HG02943 (cell line): ENCODE results near the gene AMMECR1.
"Not testable (repeated sequence)": the region's sequence is repeated elsewhere in the genome, so short reads cannot be mapped to it uniquely, and the experiment has no call there.

Experiments used
- ATAC-seq: cut with Tn5 transposase; IDR thresholded peaks from one replicate; pipeline ENCODE4 v1.9.1; 2021; ENCODE audit warnings: mild to moderate bottlenecking, low read depth, moderate library complexity; ENCODE audit not compliant: unreplicated experiment

AMMECR1 gene

DNA sequence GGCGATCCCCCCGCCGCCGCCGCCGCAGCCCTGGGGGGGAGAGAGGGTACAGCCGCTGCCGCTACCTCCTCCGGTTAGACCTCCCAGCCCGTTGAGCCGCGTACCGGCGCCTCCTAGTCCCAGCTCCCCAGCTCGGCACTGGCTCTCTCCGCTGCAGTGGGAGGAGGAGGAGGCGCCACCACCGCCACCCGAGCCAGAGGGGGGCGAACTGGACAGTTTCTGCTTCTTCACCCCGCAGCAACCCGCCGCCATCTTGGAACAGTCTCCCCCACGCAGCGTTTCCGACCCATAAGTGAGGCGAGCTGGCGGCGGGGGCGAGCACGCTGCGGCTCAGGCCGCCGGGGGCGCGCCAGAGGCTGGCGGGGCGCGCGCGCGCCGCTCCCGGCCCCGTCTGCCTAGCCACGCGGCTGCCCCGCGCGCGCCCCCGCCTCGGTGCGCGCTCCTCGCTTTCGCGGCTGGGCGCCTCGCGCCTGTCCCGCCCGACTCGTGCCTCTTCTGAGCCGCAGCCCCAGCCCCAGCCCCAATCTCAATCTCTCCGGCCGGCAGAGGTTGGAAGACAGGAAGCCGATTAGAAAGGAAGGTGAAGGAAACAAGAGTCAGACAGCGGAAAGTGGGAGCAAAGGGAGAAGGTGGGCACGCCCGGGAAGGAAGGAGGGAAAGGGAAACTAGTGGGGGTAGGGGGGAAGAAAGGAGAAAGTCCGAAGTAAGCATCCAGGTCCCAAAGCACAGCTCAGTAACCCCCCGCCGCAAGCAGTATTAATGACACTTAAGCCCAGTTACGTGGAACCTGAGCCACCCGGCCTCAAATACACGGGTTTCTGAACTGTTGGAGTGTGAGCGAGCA lies at the start of gene AMMECR1:
Gene AMMECR1, minus strand, starts transcription at position 266 of the 844 bp plus-strand sequence. Its CDS starts 14 bp downstream, at position 252.
- ATAC-seq, result peak; percentile 76

DNA sequence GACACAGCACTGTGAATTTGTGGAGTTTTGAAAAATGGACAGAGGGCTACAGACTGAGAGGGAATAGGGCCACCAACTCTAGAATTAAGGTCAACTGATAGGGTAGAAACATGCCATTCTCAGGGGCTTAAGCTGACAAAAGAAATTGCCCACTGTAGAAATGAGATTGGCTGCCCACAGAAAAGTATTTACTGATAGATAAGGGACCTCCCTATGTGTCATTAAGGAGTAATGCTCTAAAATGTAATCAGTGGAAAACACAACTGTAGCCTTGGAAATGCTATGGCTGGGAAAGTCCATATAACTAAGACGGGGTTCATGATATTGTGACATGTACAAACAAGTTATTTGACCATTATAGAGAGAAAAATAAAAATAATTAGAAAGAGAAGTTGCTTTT lies 45.4 kb upstream of the AMMECR1 start:
- ATAC-seq, result no peak

DNA sequence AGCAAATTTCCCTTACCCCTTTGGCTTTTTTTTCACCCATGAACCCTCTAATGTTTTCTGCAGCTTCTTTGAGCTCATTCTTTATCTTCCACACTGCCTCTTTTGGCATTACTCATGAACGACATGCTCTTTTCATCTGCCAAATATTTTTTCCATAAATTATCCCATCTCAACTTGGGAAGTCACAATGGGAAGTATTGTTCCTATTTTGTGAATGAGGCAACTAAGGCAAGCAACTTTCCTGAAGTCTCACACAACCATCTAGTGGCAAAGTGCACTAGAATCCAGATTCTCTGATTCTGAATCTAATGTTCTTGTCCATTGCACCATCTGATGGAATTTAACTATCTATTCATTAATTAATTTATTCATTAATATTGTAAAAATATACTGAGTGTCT lies 41.4 kb upstream of the AMMECR1 start:
- no peak for ATAC-seq

DNA sequence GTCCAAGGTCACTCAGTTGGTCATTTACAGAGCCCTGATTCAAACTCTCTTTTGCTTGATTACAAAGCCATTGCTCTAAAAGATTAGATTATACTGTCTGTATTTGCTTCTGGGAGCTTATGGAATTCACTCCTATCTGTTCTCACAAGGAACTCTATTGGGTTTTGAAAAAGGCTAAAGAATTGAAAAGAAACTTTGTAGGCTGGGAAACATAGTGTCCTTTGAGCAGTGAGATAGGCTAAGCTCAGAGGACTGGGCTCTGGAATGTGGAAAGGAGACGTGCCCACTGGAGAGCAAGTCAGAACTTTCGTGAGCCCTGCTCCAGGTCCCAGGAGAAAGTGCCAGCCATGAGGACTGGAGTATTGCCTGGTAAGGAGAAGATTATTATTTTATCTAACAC lies 40.7 kb upstream of the AMMECR1 start, which contains the start of gene RTL9:
Gene RTL9, plus strand, starts transcription at position 301 of the 400 bp plus-strand sequence. CDS start 91,770 bp downstream, outside the sequence.
- no peak for ATAC-seq

DNA sequence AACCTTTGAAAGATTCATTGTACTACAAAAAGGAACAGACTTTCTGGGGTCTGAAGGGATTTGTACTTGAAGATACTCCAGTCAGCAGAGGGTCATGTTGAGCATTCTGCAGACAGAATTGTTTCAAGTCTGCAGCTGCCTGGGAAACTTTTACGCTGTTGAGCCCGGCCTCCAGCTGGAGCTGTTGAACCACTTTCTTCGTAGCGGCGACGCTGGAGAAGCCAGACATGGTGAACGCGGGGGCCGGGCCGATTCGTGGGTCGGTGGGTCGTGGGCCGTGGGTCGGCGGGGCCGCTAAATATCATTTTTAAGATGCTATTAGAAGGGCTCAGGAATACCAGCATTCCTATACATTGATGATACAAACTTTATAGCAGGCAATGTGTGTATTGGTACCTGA lies 28.8 kb upstream of the AMMECR1 start:
- no peak for ATAC-seq

DNA sequence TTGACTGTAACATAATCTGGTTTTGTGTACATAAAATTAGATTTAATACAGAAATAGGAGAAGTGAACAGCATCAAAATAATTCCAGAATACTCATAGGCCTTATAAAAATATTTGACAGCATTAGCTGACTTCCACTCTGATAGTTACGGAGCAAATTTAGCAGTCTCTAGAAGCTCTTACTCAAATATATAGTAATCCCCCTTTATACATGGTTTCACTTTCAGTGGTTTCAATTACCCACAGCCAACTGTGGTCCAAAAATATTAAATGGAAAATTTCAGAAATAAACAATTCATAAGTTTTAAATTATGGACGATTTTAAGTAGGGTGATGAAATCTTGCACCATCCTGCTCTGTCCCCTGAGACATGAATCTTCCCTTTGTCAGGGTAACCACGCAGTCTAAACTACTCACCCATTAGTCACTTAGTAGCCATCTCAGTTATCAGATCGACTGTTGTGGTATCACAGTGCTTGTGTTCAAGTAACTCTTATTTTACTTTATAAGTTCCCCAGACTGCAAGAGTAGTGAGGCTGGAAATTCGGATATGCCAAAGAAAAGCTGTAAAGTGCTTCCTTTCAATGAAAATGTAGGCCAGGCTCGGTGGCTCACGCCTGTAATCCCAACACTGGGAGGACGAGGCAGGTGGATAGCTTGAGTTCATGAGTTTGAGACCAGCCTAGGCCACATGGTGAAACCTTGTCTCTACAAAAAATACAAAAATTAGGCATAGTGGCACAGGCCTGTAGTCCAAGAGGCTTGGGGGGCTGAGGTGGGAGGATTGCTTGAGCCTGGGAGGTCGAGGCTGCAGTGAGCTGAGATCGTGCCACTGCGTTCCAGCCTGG lies 23.5 kb upstream of the AMMECR1 start:
- ATAC-seq, result no peak

DNA sequence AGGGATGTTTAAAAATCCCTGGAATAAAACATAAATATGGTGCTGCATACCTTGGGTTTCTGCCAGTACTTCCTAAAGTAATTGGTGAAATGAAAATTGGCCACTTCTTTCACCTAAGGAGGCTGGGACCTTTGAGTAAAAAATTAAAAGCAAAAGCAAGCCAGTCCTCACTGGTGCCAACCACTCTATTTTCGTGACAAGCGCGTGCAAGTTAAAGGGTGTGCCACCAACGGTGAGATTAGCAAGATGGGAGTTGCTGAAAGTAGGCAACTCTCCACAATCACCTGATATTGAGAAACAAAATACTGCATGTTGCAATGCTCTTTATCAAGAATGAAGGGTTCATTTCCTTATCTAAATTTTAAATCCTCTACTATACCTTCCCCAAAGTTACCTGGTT lies 21.1 kb upstream of the AMMECR1 start:
- ATAC-seq, result no peak

DNA sequence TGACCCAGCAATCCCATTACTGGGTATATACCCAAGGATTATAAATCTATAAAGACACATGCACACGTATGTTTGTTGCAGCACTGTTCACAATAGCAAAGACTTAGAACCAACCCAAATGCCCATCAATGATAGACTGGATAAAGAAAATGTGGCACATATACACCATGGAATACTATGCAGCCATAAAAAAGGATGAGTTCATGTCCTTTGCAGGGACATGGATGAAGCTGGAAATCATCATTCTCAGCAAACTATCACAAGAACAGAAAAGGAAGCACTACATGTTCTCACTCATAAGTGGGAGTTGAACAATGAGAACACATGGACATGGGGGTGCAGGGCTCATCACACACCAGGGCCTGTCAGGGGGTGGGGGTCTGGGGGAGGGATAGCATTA lies 15.6 kb upstream of the AMMECR1 start:
- not testable (repeated sequence) for ATAC-seq

DNA sequence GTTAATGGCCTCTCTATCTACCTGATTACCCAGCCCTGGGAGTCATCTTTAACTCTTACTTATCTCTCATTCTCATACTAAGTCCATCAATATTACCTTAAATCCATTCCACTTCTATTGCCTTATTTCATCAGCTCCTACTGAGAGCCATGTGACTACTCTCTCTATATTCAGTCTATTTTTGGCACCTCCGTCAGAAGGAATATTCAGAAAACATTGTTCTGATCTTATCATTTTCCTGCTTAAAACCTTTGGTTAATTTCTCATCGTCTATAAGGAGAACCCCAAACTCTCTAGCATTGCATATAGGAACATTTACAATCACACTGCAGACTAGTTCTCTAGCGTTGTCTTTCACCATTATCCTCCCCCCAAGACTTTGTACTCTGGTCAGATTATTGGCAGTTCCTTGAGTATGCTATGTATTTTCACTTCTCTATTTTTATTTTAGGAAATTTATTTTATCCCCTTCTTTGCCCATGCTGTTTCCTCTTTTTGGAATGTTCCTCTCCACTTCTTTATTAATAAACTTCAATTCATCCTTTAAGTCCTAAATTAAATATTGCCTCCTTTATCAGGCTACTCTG lies 13.7 kb upstream of the AMMECR1 start:
- ATAC-seq, result no peak

DNA sequence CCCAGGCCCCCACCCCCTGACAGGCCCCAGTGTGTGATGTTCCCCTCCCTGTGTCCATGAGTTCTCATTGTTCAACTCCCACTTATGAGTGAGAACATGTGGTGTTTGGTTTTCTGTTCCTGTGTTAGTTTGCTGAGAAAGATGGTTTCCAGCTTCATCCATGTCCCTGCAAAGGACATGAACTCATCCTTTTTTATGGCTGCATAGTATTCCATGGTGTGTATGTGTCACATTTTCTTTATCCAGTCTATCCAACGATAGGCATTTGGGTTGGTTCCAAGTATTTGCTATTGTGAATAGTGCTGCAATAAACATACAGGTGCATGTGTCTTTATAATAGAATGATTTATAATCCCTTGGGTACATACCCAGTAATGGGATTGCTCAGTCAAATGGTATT lies 10.7 kb upstream of the AMMECR1 start:
- not testable (repeated sequence) for ATAC-seq

DNA sequence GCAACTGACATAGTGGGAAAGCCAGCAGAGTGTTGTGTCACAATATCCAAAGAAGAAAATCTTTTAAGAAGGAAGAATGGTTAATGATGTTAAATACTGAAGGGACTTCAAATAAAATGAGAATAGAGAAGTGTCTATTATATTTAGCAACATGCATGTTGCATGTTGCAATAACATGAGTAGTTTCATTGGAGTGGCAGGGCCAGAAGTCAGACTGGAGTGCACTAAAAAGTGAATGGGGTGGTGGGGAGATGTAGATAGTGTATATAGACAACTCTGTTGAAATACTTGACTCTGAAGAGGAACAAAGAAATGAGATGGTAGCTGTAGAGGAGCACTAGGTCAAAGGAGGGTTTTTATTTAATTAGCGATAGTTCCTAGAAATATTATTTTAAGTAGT lies 9.5 kb upstream of the AMMECR1 start:
- no peak for ATAC-seq

DNA sequence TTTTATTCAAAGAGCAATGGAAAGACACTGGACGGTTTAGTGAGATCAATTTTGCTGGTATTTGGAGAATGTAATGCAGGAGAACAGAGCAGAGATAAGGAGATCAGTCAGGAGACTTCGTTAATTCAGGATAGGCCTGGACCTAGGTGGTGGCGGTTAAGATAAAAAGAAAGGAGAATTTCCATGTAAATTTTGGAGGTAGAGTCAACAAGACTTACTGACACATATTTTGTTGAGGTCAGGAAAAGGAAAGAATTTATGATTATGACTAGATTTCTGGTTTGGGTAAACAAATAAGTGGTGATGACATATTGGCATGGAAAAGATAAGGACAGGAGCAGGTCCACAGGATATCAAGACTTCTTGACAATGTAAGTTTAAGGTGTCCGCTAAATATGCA lies 8.8 kb upstream of the AMMECR1 start:
- ATAC-seq, result no peak

DNA sequence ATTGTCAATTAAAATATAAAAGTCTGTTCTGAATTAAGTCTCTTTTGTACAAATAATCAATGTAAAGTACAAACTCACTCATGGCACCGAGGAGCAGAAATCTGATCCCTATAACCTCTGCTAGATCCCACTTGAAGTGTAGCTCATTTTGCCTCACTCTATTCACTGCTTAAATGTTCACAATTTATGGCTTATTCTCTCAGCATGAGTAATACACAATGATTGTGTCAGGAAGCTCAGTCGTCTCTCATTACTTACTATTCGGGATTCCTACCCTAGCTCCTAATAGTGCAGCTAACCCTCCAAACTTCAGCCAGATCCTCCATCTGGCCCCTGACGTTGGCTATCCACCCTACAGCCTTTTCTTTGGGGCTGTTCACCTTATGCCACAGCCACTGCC lies 4.7 kb upstream of the AMMECR1 start:
- no peak for ATAC-seq

DNA sequence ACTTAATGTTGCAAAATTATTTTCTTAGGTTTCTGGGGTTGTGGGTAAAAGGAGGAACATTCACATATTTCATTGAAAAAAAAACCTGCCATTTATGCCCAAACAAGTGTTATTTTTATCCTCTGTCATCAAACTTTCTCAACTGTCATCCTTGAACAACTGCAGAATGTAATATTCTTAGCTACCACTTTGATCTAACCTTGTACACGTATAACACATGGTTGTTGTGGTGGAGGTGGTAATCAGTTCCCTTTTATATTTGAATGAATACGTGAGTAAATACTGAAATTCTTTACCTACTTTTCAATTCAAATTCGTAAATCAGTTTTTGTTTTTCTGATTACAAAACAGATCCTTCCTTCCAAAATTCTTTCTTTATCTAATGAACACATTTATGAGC lies 3.8 kb upstream of the AMMECR1 start:
- no peak for ATAC-seq

DNA sequence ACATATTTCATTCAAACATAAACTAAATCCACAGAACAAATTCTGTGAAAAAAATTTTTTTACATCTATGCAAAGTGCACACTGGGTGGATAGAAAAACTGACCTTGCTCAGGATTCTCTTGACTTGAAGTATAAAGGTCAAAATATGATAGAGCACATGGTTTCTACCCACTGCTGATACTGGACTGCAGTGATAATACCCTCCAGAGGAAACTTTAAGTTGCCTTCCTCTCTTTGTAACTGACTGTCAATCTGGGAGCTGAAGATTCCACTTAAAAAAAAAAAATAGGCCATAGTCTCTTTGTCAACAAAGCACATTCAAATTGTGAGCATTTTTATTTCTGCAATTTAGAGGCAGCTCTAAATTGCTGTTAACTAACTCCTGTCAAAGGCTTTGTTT lies 3.2 kb upstream of the AMMECR1 start:
- ATAC-seq, result no peak

DNA sequence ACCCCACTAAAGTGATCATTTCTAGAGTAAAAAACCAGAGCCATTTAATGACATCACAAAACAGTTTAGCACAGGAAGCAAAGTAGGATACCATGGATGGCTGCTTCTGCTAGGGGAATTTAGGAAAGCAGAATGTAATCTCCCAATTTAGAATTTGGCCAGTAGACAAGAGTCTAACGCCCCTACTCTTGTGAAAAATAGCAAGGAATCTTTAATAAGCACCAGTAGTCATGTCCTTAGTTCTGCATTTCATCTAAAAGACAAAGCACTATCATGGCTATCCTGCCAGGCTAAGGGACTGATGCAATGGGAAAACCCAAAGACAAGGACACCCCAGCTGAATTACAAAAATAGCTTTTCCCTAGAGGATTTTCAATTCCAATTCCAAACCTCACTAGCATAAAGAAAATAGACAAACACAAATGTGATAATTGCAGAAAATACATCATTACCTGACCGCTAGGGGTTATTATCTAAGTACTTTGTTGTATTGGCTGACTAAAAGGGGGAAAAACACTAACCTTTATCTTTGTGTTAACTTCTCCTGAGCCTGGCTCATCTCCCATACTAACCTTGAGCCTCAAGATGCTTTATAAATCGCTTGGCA lies 2.6 kb upstream of the AMMECR1 start:
- ATAC-seq, result no peak

DNA sequence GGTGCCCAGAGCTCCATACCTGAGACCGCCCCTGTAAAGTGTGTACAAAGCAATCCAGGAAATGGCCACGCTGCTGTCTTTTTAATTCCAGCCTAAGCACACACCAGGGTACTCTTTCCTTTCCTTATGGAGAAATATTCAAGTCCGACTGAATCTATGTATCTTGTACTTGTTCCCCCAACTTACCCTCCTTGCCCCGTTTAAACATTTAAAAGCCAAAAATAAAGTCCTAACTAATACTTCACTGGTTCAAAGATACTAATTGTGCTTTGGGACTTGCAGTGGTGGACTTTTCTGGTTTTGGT lies 731 bp upstream of the AMMECR1 start:
- ATAC-seq, result peak; percentile 33

DNA sequence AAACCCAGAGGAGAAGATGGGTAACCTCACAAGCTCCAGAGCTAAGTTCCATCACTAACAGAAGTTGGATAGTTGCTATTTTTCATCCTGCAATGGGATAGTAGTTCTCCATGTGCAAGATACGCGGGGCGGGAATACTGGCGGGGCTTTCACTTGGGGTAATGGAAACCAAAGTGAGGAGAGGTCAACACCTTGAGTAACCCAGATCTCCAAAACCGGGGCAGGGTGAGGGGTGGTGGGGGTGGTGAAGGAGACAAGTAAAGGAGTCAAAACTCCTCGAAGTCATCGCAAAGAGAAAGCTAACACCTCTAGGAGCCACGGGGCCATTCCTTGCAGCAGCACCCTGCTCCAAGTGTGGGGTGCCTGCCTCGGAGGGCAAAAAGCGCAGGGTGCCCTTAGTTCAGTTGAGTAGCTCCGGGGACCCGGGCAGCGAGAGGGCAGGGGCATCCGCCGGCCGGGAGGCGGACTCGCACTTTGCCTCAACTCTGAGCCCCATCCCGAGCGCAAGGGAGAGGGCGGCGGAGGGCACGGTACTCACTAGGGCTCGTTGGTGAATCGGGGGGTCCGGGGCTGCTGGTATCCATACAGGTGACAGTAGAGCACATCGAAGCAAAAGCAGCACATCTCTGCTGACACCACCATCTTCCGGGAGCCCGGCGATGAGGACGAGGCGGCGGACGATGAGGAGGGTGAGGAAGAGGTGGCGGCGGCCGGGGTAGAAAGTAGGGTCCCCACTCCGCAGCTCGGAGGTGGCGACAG lies 645 bp downstream of the AMMECR1 start:
- peak; percentile 31 for ATAC-seq

DNA sequence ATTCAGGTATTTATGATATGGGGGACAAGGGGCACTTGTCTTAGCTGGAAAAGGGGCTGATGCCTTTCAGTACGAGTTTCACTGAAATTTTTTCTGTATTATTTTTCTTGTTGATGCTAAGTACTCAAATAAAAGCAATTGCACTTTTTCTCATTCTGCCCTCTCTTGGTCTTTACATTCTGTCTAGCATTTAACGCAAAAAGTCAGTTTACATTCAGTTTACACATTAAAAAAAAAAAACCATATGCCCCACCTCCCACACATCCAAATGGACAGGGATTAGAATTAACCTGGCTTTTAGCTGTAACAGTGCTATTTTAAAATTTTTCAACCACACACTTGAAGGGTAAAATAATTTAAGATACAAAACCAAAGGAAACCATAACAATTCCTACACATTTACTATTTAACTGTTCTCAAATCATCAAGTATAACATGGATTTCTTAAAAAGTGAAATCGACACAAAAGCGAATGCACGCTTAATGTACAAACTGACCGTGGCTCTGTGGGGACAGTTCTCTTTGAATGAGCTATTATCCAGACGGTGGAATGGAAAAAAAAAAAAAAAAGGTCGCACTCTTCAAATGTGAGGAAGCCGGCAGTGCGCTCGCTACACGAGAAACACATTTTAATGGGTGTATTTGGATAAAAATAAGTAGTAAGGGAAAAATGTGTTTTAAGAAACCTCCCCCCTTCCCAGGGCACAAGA lies 1.4 kb downstream of the AMMECR1 start:
- ATAC-seq, result no peak

DNA sequence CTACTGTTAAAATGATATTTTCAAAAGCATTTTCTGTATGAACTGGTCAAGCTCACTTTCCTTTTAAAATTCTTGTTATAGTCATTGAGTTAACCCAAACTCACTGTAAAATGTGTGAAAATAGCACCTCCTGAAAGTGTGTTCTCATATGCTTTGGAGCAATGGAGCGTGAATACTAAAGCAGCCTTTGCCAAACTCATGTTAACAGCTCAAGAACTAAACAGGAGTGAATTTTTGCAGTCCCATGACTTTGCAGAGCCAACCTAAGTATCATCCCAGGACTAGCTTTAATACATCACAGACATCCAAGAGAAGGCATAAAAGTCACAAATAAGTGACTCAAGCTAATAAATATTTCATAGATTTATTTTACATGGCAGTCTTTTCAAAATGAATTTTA lies 2.3 kb downstream of the AMMECR1 start:
- no peak for ATAC-seq
